Caki2 (cell line): Measurements from ENCODE around the gene FBRSL1. TPM values are rescaled to one million over a fixed set of nuclear protein-coding genes. Genes with fewer than 3 reads are reported as not detected.
A peak's percentile ranks its signal among the peaks of the same experiment; 100 is the strongest.

ENCODE experiments used
- DNase-seq: peaks from one replicate; pipeline ENCODE4 v3.0.0-alpha.2; 2015; ENCODE audit warnings: low read depth
- in situ Hi-C: cut with HindIII; loops from 2 replicates; pipeline ENCODE4 v1.10.0; 2016; ENCODE audit warnings: low sequenced_read_pairs, low pct_unique_long_range_greater_than_20kb, mixed read lengths
- total RNA-seq: library from RNA; depleted of rRNA; stranded (reverse); fragments of >200 nt; shearing (Covaris generic); gene quantifications from 2 replicates; pipeline ENCODE4 v1.2.3, GENCODE V29; 2014; ENCODE audit warnings: low replicate concordance

FBRSL1 gene
- total RNA-seq, 1 experiment from 2014 or later: 8.3 TPM

- no peak for DNase-seq
Observed at GRCh38 chr12:132541200-132541599, 51.2 kb downstream of the FBRSL1 start.

GRCh38 chr12:132541996-132542395 lies 52.0 kb downstream of the FBRSL1 start:
- in situ Hi-C loops: no loop called here
- no peak for DNase-seq

More at GRCh38 chr12:132541200-132541599, 51.2 kb downstream of the FBRSL1 start:
- in situ Hi-C loops: no loop called here

GRCh38 chr12:132542661-132543060 lies 52.7 kb downstream of the FBRSL1 start:
- DNase-seq: no peak

GRCh38 chr12:132543298-132544079 lies 53.5 kb downstream of the FBRSL1 start:
- no peak for DNase-seq
- in situ Hi-C loops: no loop called here

More at GRCh38 chr12:132542661-132543060, 52.7 kb downstream of the FBRSL1 start:
- in situ Hi-C loops: no loop called here

GRCh38 chr12:132544080-132544397 lies 54.1 kb downstream of the FBRSL1 start:
- no peak for DNase-seq
- in situ Hi-C loops: no loop called here

- in situ Hi-C loops: no loop called here
- no peak for DNase-seq
Observed at GRCh38 chr12:132544498-132544897, 54.5 kb downstream of the FBRSL1 start.

GRCh38 chr12:132545164-132545953 lies 55.4 kb downstream of the FBRSL1 start:
- in situ Hi-C loops: no loop called here
- DNase-seq: peak; percentile 45

- DNase-seq: no peak
Observed at GRCh38 chr12:132545955-132546354, 56.0 kb downstream of the FBRSL1 start.

GRCh38 chr12:132546647-132547046 lies 56.7 kb downstream of the FBRSL1 start:
- in situ Hi-C loops: no loop called here
- no peak for DNase-seq

More at GRCh38 chr12:132545955-132546354, 56.0 kb downstream of the FBRSL1 start:
- in situ Hi-C loops: no loop called here

- in situ Hi-C loops: no loop called here
Observed at GRCh38 chr12:132547205-132547740, 57.3 kb downstream of the FBRSL1 start.

GRCh38 chr12:132548430-132549058 lies 58.6 kb downstream of the FBRSL1 start:
- no peak for DNase-seq
- in situ Hi-C loops: no loop called here

More at GRCh38 chr12:132547205-132547740, 57.3 kb downstream of the FBRSL1 start:
- DNase-seq: no peak

- in situ Hi-C loops: no loop called here
- DNase-seq: no peak
Observed at GRCh38 chr12:132549059-132549458, 59.1 kb downstream of the FBRSL1 start.

GRCh38 chr12:132550014-132550802 lies 60.3 kb downstream of the FBRSL1 start:
- no peak for DNase-seq
- in situ Hi-C loops: no loop called here

- in situ Hi-C loops: no loop called here
- no peak for DNase-seq
Observed at GRCh38 chr12:132550830-132551640, 61.1 kb downstream of the FBRSL1 start.

- no peak for DNase-seq
- in situ Hi-C loops: no loop called here
Observed at GRCh38 chr12:132551641-132552031, 61.7 kb downstream of the FBRSL1 start.

- in situ Hi-C loops: no loop called here
Observed at GRCh38 chr12:132554845-132555630, 65.1 kb downstream of the FBRSL1 start.

GRCh38 chr12:132555686-132556085 lies 65.7 kb downstream of the FBRSL1 start:
- no peak for DNase-seq
- in situ Hi-C loops: no loop called here

More at GRCh38 chr12:132554845-132555630, 65.1 kb downstream of the FBRSL1 start:
- DNase-seq: no peak
